T-helper 22 cell (primary cell): ENCODE results near the gene OSBPL5.

ENCODE experiments used
- DNase-seq: peaks from one replicate; pipeline ENCODE4 v3.0.0-alpha.2; 2020; ENCODE audit warnings: low read depth

OSBPL5 gene, protein sequence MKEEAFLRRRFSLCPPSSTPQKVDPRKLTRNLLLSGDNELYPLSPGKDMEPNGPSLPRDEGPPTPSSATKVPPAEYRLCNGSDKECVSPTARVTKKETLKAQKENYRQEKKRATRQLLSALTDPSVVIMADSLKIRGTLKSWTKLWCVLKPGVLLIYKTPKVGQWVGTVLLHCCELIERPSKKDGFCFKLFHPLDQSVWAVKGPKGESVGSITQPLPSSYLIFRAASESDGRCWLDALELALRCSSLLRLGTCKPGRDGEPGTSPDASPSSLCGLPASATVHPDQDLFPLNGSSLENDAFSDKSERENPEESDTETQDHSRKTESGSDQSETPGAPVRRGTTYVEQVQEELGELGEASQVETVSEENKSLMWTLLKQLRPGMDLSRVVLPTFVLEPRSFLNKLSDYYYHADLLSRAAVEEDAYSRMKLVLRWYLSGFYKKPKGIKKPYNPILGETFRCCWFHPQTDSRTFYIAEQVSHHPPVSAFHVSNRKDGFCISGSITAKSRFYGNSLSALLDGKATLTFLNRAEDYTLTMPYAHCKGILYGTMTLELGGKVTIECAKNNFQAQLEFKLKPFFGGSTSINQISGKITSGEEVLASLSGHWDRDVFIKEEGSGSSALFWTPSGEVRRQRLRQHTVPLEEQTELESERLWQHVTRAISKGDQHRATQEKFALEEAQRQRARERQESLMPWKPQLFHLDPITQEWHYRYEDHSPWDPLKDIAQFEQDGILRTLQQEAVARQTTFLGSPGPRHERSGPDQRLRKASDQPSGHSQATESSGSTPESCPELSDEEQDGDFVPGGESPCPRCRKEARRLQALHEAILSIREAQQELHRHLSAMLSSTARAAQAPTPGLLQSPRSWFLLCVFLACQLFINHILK

DNA sequence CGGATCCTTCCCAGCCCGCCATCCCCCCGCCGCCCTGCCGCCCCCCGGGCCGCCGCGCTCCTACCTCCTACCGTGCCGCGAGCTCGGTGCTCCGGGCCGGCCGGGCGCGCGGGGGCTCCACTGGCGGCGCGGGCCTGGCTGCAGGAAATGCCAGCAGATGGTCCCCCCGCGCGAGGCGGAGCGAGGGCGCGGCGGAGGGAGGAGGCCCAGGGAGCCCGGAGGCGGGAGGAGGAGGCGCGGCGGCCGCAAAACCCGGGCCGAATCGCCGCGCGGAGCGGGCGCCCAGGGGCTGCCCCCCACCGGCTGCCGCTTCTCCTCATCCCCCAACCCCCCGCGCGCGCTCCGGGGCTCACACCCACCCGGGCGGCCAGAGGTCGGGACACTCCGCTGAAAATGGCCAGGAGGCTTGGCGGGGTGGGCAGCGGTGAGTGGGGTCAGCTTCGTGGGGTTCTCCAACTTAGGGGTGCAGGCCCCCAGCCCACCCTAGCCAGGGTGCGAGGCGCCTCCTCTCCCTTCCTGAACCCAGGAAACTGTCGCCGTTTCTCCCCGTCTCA lies at the start of gene OSBPL5:
TSS of gene OSBPL5 (minus strand) at position 159 of the 554 bp plus-strand sequence. CDS start 36,162 bp downstream, outside the sequence.
- no peak for DNase-seq

DNA sequence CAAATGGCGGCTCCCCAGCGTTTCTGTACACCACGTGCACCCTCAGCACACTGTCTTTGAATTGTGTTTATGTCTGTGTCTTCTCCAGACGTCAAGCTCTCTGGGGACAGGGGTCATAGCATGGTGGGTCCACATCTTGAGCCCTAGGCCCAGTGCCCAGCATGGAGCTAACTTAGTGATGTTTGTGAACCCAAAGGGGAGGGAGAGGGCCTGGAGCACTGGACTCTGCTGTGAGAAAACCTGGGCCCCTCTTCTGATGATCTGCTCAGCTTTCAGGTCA lies 49.2 kb upstream of the OSBPL5 start:
- DNase-seq = no peak

DNA sequence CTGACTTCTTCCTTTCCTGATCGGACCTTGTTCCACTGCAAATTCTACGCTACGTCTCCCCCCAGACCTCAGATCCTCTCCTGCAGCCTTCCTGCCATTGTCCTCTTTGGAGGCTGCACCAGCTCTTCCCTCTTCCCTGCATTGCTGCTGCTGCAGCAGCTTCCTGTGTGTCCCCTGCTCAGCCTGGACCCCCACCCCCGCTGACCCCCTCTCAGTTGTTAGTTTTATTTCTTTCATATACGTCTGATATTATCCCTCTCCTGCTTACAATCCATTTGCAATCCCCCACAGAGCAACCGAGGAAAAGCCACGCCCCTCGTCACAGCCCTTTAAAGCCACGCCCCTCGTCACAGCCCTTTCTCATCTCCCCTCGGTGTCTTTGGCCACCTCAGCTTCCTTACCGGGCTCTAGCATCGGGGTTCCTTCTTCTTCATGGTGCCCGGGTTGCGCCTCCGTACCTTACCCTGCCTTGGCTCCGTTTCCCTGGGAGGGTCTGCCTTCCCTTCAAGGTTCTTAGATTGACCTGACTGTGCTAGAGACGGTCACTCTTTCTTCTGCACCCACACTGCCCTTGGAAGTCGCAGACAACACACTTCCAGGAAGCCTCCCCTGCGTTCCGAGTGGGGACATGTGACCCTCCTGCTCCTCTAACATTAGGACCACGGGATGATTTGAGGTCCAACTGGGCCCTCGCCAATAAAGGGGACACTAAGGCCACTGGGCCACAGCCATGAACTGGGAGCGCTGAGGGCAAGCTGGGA lies 48.7 kb upstream of the OSBPL5 start:
- DNase-seq = no peak

DNA sequence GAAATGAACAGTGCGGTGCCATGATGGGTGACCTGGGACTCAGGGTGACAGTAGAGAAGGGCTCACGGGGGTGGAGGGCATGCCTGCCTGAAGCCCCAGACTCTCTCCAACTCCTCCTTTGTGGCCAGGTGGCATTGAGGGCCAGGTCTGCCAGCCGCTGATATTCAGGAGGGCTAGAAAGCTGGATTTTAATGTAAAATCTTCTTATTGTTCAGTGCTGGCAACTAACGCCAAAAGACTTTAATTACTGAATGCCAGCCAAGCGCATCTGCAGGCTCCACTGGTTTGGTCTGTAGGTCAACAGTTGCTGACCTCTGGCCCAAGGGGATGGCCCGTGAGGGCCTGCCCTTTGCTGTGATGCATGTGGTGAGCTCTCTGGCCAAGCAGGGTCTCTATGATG lies 43.2 kb upstream of the OSBPL5 start:
- DNase-seq = no peak

DNA sequence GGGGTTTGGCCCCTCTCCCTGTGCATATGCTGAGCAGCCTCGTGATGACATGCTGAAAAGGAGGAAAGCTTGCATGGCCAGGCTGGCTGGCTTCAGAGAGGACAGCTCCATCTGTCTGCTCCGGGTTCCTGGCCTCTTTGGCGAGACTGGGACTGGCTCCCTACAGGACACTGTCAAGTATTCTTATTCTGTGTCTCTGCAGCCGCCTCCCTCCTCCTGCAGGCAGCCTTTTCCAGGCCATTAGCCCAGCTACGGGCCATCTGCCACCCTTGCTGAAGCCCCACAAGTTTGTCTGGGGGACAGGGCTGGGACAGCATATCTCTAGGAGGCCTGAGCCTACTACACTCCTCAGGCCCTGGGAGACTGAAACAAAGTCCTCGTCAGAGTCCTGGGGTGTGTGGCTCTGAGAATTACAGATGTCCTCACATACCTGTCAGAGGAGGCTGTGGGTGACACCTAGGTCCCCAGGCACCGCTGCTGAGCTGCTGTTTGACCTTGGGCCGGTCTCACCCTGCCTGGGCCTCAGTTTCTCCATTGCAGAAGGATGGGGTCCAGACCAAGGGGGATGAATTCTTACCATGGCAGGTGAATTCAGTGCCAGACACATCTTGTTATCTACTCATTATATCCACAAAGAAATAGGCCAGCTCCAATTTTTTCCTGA lies 42.5 kb upstream of the OSBPL5 start:
- DNase-seq = no peak

DNA sequence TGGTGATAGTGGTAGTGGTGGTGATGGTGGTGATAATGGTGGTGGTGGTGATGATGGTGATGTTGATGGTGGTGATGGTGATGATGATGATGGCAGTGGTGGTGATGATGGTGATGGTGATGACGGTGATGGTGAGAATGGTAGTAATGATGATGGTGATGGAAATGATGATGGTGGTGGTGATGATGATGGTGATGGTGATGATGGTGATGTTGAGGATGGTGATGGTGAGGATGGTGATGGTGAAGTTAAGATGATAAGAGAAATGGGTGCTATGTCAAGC lies 41.8 kb upstream of the OSBPL5 start:
- no peak for DNase-seq

DNA sequence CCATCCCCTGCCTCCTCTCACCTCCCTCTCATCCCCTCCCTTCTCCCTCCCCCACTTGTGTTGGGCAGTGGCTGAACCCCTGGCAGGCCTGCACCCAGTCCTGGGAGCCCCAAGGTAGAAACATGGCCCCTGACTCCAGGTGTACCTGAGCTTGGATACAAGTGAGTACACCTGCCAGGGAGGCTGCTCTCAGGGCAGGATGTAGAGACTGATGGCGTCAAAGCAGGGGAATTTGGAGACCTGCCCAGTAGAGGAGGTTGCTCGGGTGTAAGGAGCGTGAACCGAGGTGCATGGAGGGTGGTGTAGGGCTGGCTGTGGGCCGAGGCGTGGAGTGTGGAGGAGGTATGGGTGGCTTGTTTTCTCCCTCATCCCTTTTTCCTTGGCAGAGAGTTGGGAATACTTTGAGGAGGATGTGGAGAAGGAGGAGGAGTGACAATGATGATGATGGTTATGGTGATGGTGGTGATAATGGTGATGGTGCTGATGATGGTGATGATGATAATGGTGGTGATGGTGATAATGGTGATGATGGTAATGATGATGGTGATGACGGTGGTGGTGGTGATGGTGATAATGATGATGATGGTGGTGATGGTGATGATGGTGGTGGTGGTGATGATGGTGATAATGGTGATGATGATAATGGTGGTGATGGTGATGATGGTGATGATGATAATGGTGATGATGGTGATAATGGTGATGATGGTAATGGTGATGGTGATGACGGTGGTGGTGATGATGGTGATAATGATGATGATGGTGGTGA lies 41.2 kb upstream of the OSBPL5 start:
- no peak for DNase-seq

DNA sequence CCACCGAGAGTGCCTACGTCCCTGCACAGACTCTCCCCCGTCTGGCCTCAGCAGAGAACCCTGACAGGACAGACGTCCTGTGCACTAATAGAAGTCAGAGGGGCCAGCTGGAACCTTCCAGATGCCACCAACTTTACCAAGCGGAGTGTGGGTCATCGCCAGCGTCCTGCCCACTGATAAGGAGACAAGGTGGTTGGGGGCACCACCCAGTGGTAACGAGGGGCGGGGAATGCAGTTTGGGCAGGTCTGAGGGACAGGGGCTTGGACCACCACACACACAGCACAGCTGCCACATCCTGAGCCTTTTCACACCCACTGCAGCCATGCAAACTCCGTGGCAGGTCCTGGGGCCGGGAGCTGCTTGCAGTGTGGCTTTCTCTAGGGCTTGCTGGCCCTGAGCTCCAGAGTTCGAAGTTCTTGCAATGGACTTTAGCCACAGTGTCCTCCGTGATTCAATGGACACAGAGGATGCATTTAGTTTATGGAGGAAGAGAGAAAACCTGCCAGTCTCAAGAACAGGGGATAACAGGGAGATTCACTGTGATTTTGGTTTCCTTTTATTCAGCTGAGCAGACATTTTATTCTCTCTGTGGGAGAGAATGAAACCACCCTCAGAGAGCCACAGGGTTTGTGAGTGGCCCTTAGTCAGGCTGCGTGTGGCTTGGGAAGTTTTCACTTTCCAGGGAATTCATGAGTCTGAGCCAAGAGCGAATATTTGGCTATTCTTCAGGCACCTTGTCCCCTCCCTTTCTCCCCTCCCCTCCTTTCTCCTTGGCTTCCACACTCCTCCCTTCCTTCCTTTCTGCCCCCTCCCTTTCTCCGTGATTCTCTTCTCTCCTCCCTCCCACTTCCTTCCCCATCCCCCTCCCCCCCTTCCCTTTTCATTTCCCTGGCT lies 40.4 kb upstream of the OSBPL5 start:
- no peak for DNase-seq

DNA sequence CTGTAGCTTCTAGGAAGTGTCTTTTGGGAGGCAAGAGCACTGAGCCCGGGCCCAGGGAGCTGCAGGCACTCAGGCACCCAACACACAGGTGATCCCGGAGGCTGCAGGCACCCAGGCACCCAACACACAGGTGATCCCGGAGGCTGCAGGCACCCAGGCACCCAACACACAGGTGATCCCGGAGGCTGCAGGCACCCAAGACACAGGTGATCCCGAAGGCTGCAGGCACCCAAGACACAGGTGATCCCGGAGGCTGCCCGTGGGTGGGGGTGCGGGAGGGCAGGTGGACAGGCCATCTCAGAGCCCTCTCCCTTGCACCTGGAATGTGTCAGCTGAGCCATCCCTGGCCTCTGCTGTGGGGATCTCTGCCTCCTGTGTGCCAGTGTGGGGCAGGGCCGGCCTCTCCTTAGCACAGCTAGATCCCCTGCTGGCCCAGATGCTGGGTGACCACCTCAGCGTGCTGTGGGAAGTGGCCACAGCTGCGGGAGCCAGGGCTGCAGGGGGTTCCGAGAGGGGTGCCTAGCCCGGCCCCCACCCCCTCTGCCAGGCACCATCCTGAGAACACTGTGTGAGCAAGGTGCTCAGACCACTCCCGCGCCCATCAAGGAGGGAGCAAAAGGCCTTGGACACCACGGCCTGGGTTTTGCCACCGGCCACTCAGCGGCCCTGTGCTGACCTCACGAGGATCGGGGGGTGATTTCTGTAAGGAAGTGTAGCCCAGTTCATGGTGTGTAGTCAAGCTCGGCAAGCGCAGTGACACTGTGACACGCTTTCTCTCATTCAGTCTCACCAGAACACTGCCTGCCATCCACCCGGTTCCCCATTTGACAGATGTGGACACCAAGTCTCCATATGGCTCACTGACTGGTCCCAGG lies 39.3 kb upstream of the OSBPL5 start:
- DNase-seq = no peak

DNA sequence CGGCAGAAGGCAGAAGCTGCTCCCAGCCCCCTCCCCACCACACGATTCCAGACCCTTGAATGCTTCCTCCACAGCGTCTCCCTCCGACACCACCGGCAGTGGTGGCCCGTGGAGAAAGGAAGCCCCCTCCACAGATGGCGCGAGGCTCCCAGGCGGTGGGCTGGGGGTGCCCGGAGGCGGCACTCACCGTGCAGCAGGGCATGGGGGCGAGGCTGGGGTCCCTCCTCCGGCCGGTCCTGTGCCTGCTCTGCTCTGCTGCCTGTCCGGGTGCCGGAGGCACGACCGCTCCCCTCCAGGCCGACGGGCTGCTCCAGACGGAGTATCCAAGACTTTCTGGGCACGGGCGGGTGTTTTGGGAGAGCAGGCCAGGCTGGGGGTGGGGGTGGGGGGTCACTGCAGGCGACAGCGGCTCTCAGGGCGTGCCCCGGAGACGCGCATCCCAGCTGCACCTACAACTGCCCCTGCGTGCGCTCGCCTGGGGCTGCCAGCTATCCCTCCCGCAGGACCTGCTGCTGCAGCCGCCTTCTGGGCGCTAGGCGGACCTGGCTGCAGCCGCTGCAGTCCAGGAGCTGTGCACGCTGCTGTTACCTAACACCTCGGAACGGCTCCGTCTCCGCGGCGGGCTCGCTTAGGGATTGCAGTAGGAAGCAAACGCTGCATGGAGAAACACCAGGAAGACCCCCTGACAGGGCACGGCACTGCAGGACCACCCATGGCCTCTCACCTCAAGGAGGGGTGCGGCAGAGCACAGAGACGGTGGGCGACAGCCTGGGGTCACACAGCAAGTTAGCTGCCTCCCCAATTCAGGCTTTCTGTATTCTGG lies 38.3 kb upstream of the OSBPL5 start:
- DNase-seq = no peak

DNA sequence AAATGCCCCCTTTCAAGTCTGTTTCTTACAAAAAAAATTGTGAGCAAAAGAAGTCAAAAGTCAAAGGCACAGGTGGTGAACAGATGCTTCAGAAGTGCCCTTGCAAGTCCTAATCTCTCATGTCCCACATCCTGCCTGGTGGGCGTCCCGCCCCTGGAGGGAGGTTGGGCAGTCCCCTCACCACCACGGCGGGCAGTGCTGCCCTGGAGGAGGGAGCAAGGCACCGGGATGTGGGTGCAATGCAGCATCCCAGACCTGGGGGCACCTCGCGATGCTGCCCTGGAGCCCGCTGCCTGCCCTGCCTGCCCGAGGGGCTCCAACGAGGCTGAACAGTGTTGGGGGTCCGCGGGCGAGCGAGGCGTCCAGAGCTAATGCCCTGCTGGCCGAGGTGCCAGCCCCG lies 37.6 kb upstream of the OSBPL5 start:
- DNase-seq = no peak

DNA sequence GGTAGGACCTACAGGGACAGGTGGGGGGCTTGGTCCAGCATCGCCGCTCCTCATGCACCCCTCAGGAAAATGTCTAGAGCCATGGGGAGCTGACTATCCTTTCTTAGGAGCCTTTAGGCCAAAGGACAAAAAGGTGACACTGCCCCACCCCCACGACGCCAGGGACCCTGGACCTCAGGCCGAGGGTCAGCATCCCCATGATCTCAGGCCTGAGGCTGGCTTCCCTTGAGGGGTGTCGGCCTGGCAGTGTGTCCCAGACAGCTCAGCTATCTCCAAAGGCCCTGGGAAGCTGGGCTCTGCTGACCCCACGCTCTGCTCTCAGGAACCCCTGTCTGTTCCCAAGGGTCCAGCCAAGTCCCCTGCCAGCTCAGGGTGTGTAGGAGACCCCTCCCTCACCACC lies 37.2 kb upstream of the OSBPL5 start:
- DNase-seq = no peak

DNA sequence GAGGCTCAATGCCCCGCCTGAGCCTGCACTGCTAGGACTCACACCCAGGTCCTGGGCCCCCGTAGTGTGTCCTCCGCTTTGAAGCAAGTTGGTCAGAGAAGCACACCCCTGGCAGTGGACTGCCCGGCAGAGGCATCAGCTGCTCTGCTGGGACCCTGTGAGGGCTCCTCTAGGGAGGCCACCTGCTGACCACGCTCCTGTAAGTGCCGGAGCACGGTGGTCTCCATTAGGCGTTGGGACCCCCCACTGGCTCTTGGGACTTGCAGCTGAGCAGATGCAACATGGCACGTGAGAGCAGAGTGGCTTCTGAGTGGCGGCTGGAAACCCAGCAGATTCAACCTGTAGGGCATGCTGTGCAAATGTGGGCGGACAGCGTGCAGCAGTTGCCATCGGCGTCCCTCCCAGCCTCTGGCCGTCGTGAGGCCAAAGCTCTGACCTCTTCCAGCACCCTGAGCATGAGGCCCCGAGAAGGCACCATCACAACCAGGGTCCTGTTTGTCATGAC lies 36.6 kb upstream of the OSBPL5 start:
- DNase-seq = no peak

DNA sequence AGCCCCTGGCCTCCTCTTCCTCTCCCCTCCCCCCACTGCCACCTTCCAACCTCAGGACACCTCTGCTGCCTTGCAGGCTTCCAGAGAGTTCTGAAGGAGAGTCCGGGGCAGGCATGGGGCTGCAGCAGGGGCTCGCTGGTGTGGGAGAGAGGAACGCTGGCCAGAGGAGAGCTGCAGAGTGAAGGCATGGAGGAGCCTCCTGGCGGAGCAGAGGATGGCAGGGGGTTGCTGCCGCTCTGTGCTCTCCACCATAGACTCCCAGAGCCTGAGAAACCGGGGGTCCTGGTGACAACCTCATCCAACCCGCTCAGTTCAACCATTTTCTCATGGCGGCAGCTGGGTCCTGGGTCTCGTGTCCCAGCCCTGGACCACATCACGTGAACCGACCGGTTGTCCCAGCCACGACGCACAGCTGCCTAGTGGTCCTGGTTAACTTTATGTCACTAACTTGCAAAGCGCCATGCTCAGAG lies 36.0 kb upstream of the OSBPL5 start:
- DNase-seq = no peak

DNA sequence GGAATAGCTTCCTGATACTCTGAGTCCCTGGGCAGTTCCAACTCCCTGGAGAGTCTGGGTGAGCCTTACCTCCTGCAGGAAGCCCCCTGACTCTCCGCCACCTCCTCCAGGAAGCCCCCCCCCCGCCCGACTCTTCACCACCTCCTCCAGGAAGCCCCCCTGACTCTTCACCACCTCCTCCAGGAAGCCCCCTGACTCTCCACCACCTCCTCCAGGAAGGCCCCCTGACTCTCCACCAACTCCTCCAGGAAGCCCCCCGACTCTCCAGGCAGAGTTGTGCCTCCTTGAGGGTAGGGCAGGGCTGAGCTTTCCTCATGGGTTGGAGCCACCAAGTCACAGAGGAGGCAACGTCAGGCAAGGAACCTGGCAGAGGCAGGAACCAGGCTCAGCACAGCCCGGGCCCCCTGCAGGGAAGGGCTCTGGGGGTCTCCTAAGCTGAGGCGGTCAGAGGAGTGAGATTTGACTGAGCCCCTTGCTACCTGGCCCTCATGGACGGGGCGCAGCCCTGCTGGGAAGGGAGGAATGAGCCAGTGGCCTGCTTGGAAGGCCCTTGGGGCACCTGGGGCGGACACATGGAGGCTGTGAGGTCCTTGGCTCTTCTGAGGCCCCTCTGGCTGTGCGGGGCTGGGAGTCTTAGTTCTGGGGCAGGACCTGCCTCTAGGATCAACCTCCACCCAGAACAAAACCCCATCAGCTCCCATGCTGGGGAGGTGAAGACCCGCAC lies 35.4 kb upstream of the OSBPL5 start:
- no peak for DNase-seq

DNA sequence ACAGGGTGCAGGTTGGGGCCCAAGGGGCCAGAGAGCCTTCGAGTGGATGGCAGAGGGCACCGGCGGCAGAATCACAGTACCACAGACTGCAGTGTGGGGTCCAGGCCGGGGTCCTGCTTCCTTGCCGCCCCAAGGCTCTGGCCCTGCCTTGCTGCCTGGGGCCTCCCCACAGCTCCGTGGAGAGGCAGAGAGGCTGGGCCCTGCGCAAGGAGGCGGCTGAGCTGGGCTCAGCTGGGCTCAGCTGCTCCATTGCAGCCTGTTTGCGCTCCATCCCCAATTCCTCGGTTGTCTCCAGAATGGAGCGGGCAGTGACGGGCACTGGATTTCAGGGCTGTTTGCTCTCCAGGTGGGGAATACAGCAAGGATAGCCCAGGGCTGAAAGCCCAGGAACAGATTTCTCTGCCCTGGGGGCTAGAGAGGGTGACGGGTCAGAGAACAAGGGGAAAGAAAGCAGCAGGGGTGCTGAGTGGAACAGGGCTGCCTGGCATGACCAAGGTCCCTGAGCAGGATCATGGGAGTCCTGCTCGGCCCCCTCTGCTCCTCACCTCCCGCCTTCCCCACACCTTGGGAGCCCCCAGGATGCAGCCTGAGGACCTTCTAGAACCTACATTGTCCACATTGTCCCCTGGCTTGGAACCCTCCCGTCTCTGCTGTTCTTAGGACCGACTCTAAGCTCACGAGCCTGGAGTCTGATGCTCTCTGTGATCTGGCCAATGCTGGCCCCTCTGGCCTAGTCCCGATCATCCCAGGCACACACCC lies 34.6 kb upstream of the OSBPL5 start:
- DNase-seq = no peak

DNA sequence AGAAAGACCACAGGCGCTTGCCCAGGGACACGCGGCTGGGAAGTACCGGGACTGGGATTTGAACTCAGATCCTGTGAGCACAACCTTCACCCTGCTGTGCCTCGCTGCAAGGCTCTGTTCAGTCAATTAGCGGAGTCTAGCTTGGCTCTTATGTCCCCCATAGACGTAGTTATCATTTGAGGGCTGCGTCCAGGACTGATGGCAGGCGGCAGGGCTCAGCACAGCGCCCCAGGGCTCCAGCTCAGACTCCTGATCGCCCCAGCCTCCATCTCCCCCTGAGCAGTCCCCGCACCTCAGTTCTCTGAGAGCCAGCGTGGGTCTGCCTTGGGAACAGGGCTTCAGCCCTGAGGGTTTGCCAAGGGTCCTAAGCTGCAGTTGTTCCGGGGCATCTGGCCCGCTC lies 33.7 kb upstream of the OSBPL5 start:
- no peak for DNase-seq
